ENCODE measurements around the gene WNK1.
A peak's percentile ranks its signal among the peaks of the same experiment; 100 is the strongest.
"Not testable (repeated sequence)": the region's sequence is repeated elsewhere in the genome, so short reads cannot be mapped to it uniquely, and the experiment has no call there.

Gene WNK1

GRCh38 chr12:916240-916639, 163.9 kb downstream of the WNK1 start:
- DNase-seq: peak; percentile 68

GRCh38 chr12:916712-917445, 164.5 kb downstream of the WNK1 start:
- DNase-seq: no peak

- DNase-seq: no peak
Observed at GRCh38 chr12:920676-921075, 168.3 kb downstream of the WNK1 start.

GRCh38 chr12:922285-922684, 169.9 kb downstream of the WNK1 start:
- DNase-seq: no peak

- no peak for DNase-seq
Observed at GRCh38 chr12:926641-927040, 174.3 kb downstream of the WNK1 start.

GRCh38 chr12:931060-931459, 178.7 kb downstream of the WNK1 start:
- DNase-seq: no peak

- DNase-seq: no peak
Observed at GRCh38 chr12:931591-931990, 179.2 kb downstream of the WNK1 start.

GRCh38 chr12:935891-936290, 183.5 kb downstream of the WNK1 start:
- DNase-seq: not testable (repeated sequence)

- no peak for DNase-seq
Observed at GRCh38 chr12:936377-937345, 184.3 kb downstream of the WNK1 start.

GRCh38 chr12:938810-939209, 186.4 kb downstream of the WNK1 start:
- no peak for DNase-seq

- DNase-seq: no peak
Observed at GRCh38 chr12:943051-943450, 190.7 kb downstream of the WNK1 start.

GRCh38 chr12:944211-944610, 191.8 kb downstream of the WNK1 start:
- DNase-seq: peak; percentile 47

- no peak for DNase-seq
Observed at GRCh38 chr12:946212-946611, 193.8 kb downstream of the WNK1 start.

- peak; percentile 51 for DNase-seq
Observed at GRCh38 chr12:946631-947030, 194.3 kb downstream of the WNK1 start.

- no peak for DNase-seq
Observed at GRCh38 chr12:948238-948637, 195.9 kb downstream of the WNK1 start.

GRCh38 chr12:949453-950191, 197.2 kb downstream of the WNK1 start, which contains the start of gene RAD52:
RAD52 (minus strand) TSS chr12:949694; CDS start chr12:933058, 16,636 bp downstream.
- DNase-seq: peak; percentile 99

- DNase-seq: no peak
Observed at GRCh38 chr12:951176-951575, 198.8 kb downstream of the WNK1 start.

- DNase-seq: peak; percentile 42
Observed at GRCh38 chr12:953776-954175, 201.4 kb downstream of the WNK1 start.

- DNase-seq: no peak
Observed at GRCh38 chr12:954741-955140, 202.4 kb downstream of the WNK1 start.

- no peak for DNase-seq
Observed at GRCh38 chr12:955939-956338, 203.6 kb downstream of the WNK1 start.

GRCh38 chr12:958588-959123, 206.3 kb downstream of the WNK1 start:
- no peak for DNase-seq
